GM19397 (cell line): ENCODE results near the gene ARL4C.

ENCODE experiments used
- ATAC-seq: cut with Tn5 transposase; IDR thresholded peaks from one replicate; pipeline ENCODE4 v1.9.1; 2021; ENCODE audit warnings: mild to moderate bottlenecking, moderate library complexity; ENCODE audit not compliant: unreplicated experiment

Gene ARL4C

GRCh38 chr2:234500394-234501006, 3.6 kb upstream of the ARL4C start:
- peak; percentile 49 for ATAC-seq

DNA sequence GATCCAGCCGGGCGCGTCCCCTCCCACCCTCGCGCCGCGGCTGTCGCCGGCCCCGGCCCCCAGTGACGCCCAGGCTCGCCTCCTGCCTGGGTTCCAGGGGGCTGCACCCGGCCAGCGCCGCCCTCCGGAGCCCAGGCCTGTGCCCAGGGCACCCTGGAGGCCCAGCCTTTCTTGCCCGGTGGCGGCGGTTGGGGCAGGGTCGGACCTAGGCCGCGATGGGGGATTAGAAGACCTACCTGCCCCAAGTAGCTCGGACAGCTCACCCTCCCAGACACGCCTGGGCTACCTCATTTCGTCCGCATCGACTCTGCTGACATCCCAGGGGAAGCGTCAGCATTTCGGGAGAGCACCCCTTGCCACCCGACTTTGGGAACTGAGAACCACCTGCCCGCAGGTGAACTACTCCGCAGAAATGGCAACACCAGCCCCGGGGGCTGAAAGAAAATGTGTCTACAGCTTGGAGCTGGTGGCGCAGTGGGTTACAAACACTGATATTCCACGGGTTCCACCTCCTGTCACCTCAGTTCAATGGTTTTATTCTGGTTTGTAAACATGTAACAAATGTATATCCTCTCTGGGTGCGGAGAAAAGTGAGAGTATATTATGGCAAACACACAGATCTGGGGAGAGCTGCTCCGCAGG, 834 bp upstream of the ARL4C start:
- ATAC-seq: no peak

DNA sequence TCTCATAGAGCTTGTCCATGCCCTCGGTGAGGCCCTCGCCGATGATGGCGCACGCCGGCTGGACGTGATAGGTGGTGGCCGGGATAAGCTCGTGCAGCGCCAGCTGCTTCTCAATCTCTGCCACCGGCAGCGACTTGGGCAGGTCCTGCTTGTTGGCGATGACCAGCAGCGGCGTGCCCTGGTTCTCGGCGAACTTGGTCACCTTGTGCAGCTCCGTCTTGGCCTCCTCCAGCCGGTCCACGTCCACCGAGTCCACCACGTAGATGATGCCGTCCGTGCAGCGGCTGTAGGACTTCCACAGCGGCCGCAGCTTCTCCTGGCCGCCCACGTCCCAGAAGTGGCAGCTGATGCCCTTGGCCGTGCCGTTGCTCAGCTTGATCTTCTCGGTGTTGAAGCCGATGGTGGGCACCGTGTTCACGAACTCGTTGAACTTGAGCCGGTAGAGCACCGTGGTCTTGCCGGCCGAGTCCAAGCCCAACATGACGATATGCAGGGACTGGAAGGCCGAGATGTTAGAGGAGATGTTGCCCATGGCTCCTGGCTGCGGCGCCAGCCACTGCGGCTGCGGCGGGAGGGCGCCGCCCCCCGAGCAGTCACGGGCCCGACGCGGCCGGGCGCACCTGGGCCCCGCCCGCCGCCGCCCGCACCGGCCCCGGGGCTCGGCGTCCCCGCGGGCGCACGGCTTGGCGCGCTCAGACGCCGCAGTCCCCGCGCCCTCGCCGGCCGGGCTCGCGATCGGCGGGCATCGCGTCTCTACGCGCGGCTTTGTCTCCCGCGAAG, 636 bp downstream of the ARL4C start:
- ATAC-seq: peak; percentile 49

- no peak for ATAC-seq
Observed at GRCh38 chr2:234495251-234496054, 1.4 kb downstream of the ARL4C start.

- ATAC-seq: no peak
Observed at GRCh38 chr2:234494361-234495250, 2.3 kb downstream of the ARL4C start.

DNA sequence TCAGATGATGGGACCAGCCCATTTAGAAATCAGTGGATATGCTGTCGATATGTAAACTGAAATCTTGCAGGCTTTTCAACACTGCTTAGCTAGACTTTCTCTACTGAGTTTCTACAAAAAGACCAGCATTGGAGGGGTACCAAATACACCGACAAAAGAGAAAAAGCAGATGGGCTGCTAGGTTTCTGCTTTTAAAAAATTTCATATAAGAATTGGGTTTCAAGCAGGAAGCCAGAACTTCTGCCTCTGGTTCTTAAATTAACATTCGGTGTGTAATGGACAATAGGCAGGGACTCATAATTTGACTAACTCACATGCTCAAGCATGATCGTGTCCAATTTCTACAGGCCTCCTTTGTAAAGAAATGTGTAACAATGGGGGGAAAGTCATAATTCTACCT, 3.1 kb downstream of the ARL4C start:
- ATAC-seq: no peak

DNA sequence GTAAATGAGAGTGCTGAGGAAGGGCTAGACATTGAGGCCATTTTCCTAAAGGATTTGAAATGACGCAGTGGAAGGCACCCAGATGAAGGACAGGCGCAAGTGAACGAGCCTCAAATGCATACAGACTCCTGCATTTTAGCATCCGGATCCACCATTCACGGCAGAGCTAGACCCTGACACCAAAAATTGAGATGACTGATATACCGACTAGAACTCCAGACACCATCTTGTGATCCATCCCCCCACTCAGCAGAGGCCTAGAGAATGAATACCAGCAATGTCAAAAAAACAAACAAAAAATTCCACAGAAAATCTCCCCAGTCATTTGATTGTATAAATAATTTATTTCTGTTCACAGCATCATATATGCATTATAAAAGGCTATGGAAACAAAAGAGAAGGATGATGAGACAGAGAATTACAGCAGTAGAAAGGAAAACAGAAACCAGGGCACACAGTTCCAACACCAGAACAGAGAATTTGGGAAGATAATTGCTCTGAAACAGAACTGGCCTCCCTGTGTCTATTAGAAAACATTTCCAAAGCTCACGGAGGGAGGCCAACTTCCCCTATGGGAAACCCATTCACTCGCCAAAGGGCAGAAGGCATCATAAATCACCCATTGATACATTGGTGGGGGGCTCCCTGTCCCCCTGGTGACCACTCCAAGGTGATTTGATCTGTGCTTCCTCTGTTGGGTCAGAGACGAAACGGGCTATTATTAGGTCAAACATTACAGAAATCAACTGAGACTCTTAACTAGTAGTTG, 4.0 kb downstream of the ARL4C start:
- ATAC-seq: no peak

DNA sequence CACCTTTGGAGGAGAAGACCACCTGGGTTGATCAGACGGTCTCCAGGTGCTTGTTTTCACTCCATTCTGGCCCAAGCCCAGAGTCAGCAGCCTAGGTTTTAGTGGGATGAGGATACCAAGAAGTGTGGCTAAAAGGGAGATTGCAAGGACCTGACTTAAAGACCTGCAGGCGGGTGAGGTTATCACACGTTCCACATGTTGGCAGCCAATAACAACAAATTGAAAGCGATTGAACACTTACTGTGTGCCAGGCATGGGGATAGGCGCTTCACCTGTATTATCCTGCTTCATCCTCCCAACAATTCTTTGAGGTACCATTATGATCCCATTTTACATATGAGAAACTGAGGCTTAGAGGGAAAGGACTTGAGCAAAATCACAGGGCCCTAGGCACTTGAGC, 5.0 kb downstream of the ARL4C start:
- no peak for ATAC-seq

DNA sequence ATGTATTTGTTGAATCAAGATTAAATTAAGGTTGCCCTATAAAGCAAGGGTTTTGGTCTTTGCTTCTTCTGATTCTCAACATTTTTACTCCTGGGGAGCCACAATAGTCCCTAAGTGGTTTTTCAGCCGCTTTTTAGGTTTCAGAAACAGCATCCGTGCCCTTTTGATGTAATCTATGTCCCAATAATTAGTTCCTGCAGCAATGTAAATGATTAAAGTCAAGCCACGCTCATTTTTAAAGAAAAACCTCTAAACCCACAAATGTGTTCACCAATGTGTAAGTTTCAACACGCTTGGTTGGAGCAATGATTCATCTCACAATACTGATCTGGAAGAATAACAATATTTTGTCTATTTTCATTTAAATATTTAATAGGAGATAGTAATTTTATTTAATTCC, 5.6 kb downstream of the ARL4C start:
- ATAC-seq: no peak

DNA sequence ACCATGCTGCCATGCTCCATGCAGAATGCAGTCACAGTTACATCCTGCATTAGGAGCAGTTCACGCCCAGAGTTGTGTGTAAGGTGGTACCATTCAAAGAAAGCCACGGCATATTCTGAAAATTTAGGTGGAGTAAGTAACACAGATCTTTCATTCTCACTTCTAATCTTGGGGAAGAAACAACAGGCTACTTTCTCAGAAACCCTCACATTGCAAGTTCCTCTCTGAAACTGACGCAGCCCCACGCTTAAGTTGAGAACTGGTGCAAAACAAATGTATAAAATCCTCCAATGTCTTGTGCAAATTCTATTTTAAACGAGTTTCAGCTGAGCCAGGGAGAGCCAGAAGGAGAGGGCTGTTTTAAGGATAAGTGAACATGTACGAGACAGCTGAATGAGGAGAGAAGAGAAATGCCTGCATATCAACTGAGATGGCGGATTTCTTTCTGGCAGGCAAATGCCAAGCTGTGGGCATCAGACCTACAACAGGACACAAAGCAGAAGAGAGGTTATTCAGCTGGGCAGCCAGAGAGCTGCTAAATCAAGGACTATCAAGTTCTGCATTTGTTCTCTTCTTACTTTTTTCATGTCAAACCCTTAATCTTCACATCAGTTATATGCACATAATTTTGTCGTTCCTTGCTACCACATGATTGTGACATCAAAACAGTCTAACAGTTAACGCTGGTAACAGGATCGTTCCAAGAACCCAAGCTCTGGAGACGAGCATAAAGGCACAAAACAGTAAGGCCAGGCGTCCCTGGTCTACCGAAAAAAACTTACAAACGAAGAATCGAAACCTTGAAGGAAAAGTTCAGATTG, 6.4 kb downstream of the ARL4C start:
- no peak for ATAC-seq

- peak; percentile 65 for ATAC-seq
Observed at GRCh38 chr2:234488913-234489451, 7.9 kb downstream of the ARL4C start.

GRCh38 chr2:234488486-234488885, 8.4 kb downstream of the ARL4C start:
- ATAC-seq: no peak

- ATAC-seq: no peak
Observed at GRCh38 chr2:234487356-234487755, 9.5 kb downstream of the ARL4C start.

GRCh38 chr2:234483568-234484251, 13.2 kb downstream of the ARL4C start:
- ATAC-seq: no peak

DNA sequence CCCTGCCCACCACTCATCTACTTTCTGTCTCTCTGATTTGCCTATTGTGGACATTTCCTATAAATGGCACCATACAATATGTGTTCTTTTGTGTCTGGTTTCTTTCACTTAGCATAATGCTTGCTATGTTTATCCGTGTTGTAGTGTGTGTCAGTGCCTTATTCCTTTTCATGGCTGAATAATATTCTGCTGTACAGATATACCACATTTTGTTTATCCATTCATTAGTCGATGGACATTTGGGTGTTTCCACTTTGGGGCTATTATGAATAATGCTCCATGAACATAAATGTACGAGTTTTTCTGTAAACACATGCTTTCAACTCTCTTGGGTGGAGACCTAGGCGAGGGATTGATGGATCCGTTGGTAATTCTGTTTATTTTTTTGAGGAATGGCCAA, 15.6 kb downstream of the ARL4C start:
- ATAC-seq: no peak

- no peak for ATAC-seq
Observed at GRCh38 chr2:234480337-234480736, 16.5 kb downstream of the ARL4C start.

- ATAC-seq: no peak
Observed at GRCh38 chr2:234479465-234479864, 17.4 kb downstream of the ARL4C start.
